CMK (cell line): ENCODE measurements around the gene SPATA7.
A peak's percentile ranks its signal among the peaks of the same experiment; 100 is the strongest.

Experiments
- DNase-seq: peaks from one replicate; pipeline ENCODE4 v3.0.0-alpha.2; 2010; ENCODE audit warnings: low read depth

The SPATA7 gene

DNA sequence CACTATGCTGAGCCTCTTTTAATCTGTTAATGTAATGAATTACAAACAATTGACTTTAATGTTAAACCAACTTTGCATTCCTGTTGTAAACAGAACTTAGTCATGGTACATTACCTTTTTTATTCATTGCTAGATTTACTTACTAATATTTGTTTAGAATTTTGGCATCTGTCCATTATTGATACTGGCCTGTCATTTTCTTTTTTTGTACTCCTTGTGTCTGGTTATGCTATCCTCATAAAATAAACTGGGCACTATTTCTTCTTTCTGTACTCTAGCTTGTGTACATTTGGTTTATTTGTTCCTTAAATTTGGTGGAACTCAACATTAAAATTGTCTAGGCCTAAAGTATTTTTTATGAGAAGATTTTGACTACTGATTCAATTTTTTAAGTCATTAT, 32.1 kb downstream of the SPATA7 start:
- DNase-seq, result no peak

DNA sequence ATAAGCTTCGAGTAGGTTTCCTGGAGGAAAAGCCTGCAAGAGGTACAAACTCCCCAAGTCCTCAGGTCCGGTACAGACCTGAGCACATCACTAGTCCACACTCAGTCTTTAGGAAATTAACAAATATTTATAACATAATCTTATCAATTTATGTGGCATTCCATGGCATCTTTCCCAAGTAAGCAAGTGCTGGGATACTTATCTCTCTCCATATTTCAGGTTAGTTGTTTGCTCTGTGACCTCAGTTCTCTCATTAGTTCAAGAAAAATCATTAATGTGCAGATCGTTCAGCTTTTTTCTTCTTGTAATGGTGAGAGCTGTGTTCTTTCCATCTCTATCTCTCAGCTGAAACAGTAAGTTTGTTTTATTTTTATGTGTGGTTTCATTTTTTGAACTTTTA, 34.7 kb downstream of the SPATA7 start:
- DNase-seq, result no peak

DNA sequence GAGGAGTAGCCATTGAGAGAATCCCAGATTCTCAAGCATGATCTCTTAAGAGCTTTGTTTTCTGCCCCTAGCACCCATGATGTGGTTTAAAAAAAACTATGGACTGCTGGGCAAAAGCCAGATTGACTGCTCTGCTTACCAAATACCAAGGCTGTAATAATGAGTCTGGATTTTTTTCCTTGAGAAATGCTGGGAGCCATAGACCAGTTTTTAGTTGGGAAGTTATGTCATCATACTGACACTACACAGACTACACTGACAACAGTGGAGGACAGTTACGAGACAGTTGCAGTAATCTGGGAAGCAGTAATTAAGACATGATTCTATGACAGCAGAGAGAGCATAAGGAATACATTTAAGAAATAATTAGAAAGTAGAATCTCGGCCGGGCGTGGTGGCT, 35.8 kb downstream of the SPATA7 start:
- DNase-seq, result no peak

DNA sequence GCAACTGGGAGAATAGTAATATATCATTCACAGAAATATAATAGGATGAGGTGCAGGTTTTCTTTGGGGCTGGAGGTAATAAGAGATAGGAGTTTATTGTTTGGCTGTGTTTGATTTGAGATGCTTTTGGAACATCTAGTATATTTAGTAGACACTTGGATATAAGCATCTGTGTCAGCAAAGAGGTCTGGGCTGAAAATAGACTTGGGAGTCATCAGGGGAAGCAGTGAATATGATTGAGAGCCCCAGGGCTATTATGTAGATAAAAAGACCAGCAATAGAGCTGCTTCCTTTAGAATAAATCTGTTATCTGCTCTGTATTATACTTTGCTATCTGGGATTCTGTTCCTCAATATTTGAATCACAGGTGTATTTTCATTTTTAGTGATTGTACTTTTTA, 36.6 kb downstream of the SPATA7 start:
- no peak for DNase-seq

DNA sequence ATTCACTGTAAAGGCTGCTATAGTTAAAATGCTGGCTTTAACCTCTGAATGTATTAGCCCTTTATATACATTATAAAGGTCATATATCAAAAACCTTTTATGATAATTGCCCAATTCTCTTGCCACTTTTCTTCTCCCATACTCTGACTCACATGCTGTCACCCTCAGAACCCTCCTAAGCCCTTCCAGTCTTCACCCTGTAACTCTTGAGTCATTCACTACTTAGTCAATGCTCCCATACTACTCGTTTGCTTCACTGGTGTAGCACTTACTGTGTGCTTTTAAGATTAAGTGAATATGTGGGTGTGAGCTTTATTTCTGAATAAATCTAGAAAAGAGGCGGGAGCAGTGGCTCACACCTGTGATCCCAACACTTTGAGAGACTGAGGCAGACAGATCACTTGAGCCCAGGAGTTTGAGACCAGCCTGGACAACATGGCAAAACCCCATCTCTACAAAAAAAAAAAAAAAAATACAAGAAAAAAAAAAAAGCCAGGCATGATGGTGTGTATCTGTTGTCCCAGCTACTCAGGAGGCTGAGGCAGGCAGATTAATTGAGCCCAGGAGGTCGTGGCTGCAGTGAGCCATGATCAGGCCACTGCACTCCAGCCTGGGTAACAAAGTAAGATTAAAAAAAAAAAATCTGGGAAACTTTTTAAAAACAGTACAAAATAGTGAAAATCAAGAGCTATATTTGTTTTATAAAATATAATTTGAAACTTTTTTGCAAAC, 37.6 kb downstream of the SPATA7 start:
- DNase-seq, result no peak

DNA sequence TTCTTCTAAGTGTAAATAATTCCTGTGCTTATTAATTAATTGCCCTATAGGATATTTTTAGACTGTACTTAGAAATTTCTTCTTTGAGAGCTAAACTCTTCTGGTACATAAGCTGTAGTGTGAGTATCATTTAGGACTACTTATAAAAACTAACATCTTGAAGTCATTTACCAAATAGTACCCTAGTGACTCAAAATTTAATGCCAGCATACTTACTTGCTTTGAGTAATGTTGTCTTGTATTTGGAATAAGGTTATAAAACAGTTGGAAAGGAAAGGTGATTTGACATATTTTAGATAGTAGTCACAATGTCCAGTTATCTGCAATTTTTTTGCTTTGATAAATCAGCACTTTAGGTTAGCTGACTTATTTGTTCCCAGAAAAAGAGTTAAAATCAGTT, 39.1 kb downstream of the SPATA7 start:
- no peak for DNase-seq

DNA sequence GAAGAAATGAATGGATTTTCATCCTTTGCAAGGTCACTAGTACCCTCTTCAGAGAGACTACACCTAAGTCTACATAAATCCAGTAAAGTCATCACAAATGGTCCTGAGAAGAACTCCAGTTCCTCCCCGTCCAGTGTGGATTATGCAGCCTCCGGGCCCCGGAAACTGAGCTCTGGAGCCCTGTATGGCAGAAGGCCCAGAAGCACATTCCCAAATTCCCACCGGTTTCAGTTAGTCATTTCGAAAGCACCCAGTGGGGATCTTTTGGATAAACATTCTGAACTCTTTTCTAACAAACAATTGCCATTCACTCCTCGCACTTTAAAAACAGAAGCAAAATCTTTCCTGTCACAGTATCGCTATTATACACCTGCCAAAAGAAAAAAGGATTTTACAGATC, 40.8 kb downstream of the SPATA7 start:
- DNase-seq, result no peak

DNA sequence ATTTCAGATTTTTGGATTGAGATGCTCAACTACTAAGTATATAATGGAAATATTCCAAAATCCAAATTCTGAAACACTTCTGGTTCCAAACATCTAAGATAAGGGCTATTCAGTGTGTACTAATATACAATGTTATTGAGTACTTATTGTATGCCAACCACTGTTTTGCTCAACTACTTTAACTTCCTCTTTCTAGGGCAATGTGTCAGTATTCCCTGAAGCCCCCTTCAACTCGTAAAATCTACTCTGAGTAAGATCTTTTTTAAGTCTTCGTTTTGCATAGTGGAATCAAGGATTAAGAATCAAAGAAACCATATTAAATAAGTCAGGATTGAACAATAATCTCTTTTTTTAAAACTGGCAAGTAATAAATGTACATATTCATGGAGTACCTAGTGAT, 45.5 kb downstream of the SPATA7 start:
- DNase-seq, result no peak

DNA sequence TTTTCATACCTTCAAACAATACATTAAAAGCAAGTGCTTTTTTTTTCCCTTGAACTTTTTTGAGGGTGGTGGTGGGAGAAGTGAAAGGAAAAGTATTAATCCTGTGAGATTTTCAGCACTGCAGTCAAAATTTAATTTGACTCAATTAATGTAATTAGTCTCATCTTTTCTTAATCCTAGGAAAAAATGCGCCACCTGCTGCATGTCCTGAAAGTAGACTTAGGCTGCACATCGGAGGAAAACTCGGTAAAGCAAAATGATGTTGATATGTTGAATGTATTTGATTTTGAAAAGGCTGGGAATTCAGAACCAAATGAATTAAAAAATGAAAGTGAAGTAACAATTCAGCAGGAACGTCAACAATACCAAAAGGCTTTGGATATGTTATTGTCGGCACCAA, 52.2 kb downstream of the SPATA7 start:
- DNase-seq, result no peak

DNA sequence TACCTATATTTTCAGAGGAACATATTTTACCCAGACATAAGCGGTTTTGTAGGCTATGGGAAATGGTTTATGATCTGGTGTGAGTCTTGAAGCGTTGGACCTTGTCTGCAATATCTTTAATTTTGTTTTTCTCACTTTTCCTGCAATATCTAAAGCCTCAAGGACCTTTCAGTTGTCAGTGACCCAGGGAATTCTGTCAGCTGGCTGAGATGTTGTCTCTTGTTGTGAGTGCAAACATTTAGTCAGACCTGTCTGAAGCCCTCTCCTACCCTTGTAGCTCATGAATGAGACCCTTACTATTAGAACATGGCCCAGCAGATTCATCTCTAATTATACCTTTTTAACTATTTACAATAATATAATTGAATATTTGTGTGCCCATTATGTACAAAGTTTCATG, 53.6 kb downstream of the SPATA7 start:
- DNase-seq, result no peak

DNA sequence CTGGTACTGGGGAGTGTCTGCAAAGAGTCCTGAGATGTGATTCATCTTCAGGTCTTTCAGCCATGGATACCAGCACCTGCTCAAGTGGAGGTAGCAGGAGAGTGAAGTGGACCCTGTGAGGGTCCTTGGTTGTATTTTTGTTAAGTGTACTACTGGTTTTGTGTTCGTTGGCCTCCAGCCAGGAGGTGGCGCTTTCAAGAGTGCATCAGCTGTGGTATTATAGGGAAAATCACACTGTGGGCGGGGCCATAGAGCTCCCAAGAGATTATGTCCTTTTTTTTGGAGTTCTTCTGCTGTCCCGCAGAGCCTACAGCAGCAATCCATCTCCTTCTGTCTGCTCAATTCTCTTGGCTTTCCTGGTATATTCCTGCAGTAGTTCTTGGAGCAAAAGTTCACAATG, 66.8 kb downstream of the SPATA7 start:
- DNase-seq, result no peak

DNA sequence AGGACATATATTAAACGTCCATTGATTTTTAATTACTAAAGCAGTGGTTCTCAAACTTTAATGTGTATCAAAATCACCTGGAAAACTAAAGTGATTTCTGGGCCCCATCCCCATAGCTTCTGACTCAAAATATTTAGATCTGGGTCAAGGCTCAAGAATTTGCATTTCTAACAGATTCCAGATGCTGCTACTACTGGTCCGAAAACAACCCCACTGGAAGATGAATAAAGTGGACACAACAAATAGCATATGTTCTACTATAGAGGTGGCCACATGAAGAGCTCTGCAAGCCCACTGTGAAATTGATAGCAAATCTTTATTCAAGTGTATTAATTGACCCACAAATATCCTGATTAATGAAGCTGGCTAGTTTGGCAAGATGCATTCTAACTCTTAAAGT, 69.4 kb downstream of the SPATA7 start:
- DNase-seq, result no peak

DNA sequence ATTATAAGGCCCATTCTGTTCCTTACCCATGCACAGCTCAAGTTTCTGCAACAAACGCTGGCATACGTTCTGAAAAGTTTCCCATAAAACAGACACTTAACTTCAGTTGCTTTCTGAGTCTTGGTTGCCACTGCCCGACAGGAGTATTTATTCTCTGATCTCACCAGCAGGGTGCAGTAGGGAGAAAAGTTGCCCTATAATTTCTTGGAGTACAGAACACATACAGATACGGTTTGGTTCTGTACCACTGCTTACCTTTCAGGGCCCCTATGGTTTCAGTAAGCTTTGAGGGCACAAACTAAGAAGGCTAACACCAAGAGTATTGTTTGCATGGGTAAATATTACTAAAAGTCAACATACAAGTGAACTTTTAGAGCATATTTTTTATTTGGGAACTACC, 77.9 kb downstream of the SPATA7 start:
- peak; percentile 2 for DNase-seq

DNA sequence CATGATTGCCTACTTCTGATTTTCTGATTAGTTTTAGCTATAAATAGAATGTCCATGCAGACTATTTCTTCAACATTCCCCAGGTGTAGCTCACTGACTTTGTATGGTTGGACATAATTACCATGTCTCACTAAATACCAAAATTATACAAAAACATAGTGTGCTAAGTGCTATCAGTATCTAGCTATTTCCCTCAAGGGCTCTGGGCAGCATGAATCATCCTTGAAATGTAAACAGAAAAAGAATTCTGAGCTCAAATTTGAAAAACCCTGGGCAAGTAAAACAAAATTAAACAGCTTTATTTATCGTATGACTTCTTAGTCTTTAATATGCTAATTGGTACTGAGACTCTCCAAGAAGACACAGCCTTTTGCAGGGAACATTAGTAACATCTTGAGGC, 82.9 kb downstream of the SPATA7 start:
- no peak for DNase-seq

DNA sequence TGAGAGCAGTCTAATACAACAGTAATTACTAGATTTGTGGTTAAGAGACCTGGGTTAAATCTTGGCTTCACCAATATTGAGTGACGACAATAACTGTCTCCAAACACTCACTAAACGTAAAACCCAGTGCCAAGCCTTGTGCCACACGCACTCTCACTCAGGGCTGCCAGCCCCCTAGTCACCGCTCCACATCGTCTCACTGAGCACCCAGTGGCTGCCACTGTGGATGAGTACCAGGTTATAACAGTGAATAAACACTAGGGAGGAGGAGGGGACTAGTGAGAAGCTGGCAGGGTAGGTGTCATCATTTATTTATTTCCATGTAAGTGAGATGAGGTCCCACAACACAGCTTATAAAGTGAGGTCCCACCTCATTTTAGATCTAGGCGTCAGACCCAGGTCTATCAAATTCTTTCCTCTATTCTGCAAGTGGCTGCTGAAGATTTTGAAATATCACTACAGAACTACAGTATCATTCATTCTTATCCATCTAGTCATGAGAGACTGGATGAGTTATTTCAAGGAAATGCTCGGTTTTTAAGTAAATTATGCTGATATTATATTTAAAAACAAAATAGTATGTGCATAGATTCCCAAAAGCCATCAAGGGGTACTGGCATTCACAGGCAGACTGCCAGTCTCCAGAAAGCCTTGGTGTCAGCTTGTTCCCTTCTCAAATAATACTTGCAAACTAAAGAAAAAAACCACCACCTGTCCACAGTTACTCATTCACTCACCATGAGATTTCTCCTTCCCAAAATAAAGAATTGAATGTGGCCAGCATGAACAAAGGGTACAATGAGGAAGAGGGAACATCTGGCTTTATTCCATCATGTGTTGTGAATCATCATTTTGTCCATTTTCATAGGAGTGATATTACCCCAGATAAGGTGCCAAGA, 85.3 kb downstream of the SPATA7 start:
- no peak for DNase-seq

DNA sequence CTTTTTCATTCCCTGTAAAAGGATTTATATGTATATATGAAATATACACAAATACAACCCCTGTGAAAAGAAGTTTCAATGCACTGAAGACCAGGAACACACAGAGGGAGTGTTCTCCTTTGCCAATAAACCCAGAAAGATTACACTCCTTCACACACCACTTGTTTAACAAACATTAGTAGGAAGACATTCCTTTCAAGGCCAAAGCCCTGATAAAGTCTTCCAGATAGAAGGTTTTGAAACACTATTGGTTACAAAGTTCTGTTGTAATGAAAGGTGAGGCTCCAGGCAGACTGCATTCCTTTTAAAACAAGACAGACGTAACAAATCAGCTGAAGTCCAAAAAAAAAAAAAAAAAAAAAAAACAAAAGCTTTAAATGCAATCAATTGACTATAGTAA, 88.3 kb downstream of the SPATA7 start:
- no peak for DNase-seq

DNA sequence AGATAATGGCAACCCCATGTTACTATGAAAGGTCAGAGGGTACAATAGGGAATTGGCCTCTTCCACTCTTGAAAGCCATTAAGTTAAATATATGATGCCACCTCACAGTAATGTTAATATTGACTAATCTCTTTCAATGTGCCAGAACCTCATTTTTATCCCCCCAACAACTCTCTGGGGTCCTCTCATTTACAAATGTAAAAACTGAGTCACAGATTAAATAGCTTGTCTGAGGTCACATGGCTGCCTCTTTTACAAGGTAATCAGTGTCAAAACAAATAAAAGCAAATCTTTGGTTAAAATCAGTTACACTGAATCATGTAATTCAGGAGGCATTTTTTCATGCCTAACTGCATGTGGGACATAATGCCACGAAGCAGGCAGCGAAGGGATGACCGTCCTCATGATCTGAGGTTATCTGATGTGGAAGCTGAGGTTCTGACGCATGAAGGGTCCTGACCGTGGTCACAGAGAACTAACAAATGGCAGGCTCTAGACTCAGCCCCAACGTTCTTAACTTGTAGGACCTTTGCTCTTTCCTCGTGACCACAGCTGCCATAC, 90.8 kb downstream of the SPATA7 start:
- DNase-seq, result no peak

DNA sequence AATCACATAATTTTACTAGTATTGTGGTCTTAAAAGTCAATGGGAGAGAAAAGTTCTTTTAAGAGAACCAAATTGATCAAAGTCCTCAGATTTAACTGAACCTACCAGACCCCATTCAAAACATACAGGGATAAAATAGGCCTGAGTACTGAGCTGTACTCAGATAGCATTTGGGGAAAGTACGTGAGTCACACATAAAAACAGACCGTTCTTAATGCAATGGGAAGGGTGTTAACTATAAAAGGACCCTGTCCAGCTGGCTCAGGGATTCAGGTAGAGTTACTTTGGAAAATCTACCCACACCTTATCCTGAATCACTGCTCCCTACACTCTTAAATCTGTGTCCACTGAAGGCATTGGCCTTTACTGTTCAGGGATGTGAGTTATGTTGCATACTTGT, 91.4 kb downstream of the SPATA7 start:
- no peak for DNase-seq

DNA sequence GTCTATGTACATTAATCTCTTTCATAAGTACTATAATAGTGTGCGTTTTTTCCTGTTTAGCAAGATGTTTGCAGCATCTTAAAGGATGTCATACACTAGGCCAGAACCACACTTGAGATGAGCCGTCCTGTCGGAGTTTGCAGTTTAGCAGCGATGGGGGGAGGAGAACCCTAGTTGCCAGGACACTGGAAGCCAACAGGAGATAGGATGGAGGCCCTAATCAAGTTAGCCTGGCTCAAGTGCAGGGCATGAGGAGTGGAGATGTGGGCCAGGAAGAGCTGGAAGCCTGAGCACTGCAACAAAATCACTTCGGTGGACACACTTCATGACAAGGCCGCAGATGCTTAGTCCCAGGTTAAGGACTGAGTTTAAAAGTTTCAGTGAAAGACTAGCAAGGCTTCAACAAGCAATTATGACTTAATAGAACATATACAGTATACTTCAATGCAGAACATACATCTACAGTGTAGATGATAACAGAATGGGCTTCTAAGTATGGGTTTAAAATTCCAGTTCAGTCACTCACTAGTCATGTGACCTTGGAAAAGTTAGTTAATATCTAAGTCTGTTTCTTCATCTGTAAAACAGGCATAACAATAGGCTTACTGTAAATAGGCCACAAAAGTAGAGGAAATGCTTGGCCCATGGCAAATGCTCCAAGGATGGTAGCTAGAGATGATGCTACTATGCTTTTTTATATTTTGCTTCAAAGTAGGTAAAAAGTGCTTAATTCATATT, 92.2 kb downstream of the SPATA7 start:
- no peak for DNase-seq

DNA sequence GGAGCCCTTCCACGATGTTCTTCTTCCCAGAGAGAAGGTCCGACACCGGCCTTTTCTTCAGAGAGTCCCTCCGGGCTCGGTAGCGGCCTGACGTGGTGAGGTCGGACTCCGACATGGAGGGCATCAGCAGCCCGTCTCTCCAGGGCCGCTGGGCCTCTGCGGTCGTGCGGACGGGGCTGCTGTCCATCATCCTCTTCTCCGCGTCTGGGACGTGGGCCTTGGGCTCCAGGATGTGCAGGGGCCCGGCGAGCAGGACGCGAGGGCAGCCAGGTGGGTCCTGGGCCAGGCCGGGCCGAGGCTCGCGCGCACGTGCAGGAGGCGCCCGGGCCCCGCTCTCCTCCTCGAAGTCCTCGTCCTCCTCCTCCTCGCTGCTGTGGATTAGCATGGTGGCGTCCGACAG, 93.5 kb downstream of the SPATA7 start:
- no peak for DNase-seq

DNA sequence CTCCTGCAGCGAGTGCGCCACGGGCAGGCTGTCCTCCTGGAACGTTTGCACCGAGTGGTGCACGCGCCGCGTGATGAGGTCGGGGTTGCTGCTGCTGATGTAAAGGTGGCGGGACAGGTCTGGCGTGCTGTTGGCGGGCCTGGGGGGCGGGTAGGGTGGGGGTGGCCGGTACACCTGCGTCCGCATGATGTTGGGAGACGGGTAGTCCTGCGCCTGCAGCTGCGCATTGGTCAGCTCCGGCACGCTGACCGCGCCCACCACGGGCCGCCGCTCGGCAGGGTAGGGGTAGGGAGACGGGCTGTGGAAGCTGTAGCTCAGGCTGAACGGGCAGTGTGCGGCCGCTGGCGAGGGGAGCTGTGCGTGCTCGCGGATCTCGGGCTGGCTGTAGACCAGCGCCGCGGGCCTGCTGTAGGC, 94.1 kb downstream of the SPATA7 start:
- DNase-seq, result no peak

DNA sequence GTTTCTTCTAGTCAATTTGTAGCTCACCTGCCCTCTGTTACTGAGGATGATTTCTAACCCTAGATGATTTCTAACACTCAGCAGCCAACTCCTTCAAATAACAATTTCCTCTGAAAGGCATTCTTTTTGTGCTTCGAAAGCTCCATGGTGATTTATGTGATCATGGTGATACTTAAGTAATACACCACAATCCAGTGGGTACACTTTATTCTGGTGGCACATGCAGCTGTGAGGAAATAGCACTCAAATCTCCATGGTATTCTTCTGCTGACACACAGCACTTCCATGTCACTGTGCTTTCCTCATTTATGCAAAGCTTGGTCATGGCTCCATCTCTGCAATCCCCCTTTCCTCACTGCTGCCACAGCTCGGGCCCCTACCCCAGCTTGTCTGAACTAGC, 95.6 kb downstream of the SPATA7 start:
- DNase-seq, result no peak

DNA sequence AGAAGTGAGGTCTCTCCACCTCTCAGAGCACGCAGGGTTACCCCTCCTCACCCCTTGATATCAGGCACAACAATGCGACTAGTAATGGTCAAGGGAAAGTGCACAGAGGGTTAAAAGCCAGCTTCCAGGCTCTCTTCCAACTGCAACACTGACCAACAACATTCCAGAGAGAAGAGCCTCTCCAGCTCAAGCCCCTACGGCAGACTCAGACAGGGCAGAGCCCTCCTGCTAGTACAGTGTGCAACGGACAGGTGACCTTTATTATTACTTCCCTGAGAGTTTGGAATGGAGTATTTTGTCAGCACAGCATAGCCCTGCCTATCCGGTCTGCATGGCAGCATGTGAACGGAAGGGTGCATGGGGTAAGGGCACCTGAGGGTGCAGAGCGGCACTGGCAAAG, 96.3 kb downstream of the SPATA7 start:
- no peak for DNase-seq
